T-cell (primary cell): ENCODE measurements around the gene ETS1. TPM values are rescaled to one million over a fixed set of nuclear protein-coding genes. Genes with fewer than 3 reads are reported as not detected.

Experiments used
- ATAC-seq, 4 experiments: fragments of 200-7000 bp in 3 of 4; fragments of 150-1000 bp in 1 of 4; cut with Tn5 transposase; replicated peaks in 1 of 4; 1 replicate in 3 of 4; 2 replicates in 1 of 4; pipeline ENCODE4 v1.10.0; 2021; ENCODE audit warnings: moderate library complexity in 3 of 4, mild to moderate bottlenecking in 2 of 4, moderate number of reproducible peaks in 1 of 4
- CTCF ChIA-PET, 2 donors: fragments of 300-600 bp; sonication (Branson Sonifier 250); formaldehyde crosslinking; loops; one replicate each; lab custom pipeline; 2022; ENCODE audit warnings: antibody characterized with exemption in 2 of 2; lab: Charles Lee
- POLR2A ChIA-PET, 2 donors: fragments of 300-600 bp; sonication (Branson Sonifier 250); formaldehyde crosslinking; loops; one replicate each; lab custom pipeline; 2022; ENCODE audit warnings: antibody characterized with exemption in 2 of 2; lab: Charles Lee
- DNase-seq, 35 experiments: peaks; one replicate each; pipeline versions ENCODE4 v3.0.0 to v3.0.0-alpha.2; 2013 to 2023
- H3K27ac ChIP-seq: one replicate; pipeline ENCODE4 v1.5.1; 2013; ENCODE audit warnings: low read length
- H3K27me3 ChIP-seq, 2 experiments: replicated peaks in 1 of 2; 1 replicate in 1 of 2; 2 replicates in 1 of 2; pipeline versions ENCODE4 v1.6.1 to v1.7.0; 2013; ENCODE audit warnings: low read length in 1 of 2, mixed read lengths in 1 of 2; ENCODE audit not compliant: control insufficient read depth in 2 of 2, insufficient read depth in 2 of 2; ENCODE audit errors: extremely low read depth in 1 of 2
- H3K36me3 ChIP-seq, 2 donors: 1 replicate in 1 of 2; 2 replicates in 1 of 2; pipeline versions ENCODE4 v1.6.1 to v1.7.0; 2013; ENCODE audit warnings: low read length in 1 of 2; ENCODE audit not compliant: control insufficient read depth in 2 of 2, insufficient read depth in 1 of 2; ENCODE audit errors: extremely low read depth in 1 of 2
- H3K4me1 ChIP-seq, 2 experiments: 1 replicate in 1 of 2; 2 replicates in 1 of 2; pipeline versions ENCODE4 v1.6.1 to v1.7.0; 2013; ENCODE audit warnings: low read length in 2 of 2, mixed read lengths in 1 of 2; ENCODE audit not compliant: insufficient read depth in 2 of 2, control insufficient read depth in 1 of 2; ENCODE audit errors: extremely low read depth in 1 of 2
- H3K4me3 ChIP-seq, 2 donors: 1 replicate in 1 of 2; 2 replicates in 1 of 2; pipeline versions ENCODE4 v1.5.1 to v1.7.0; 2013; ENCODE audit warnings: mild to moderate bottlenecking in 2 of 2, low read length in 1 of 2, moderate library complexity in 1 of 2; ENCODE audit not compliant: control insufficient read depth in 1 of 2; ENCODE audit errors: extremely low read depth in 1 of 2
- H3K9me3 ChIP-seq: 2 replicates; pipeline ENCODE4 v1.7.0; 2013
- H3K27ac Mint-ChIP-seq, 2 donors: one replicate each; pipeline ENCODE4 v1.8.0; 2020 to 2021; ENCODE audit warnings: mild to moderate bottlenecking in 2 of 2, mixed read lengths in 2 of 2
- H3K27me3 Mint-ChIP-seq, 2 donors: one replicate each; pipeline ENCODE4 v1.8.0; 2021 to 2022; ENCODE audit warnings: mixed read lengths in 2 of 2
- H3K36me3 Mint-ChIP-seq: one replicate; pipeline ENCODE4 v1.8.0; 2021; ENCODE audit warnings: mixed read lengths
- H3K4me1 Mint-ChIP-seq, 3 donors: one replicate each; pipeline ENCODE4 v1.8.0; 2020 to 2022; ENCODE audit warnings: mixed read lengths in 3 of 3, mild to moderate bottlenecking in 1 of 3
- H3K4me3 Mint-ChIP-seq, 3 donors: one replicate each; pipeline ENCODE4 v1.8.0; 2020 to 2022; ENCODE audit warnings: mild to moderate bottlenecking in 3 of 3, mixed read lengths in 3 of 3, moderate library complexity in 3 of 3
- H3K9me3 Mint-ChIP-seq, 3 donors: one replicate each; pipeline ENCODE4 v1.8.0; 2020 to 2022; ENCODE audit warnings: mixed read lengths in 3 of 3
- WGBS: methylation state at CpG from one replicate; pipeline ENCODE4 v1.1.5; 2013; ENCODE audit warnings: missing lambda C conversion rate; ENCODE audit not compliant: insufficient coverage; 5-methylcytosine and 5-hydroxymethylcytosine counted together
- total RNA-seq, 35 experiments: library from RNA in 6 of 35; stranded (reverse) in 6 of 35; fragments of 120-200 nt in 1 of 35; gene quantifications; one replicate each; pipeline versions ENCODE4 v1.2.1 to v1.2.4 and lab custom pipeline; 2013 to 2026

Gene ETS1
- total RNA-seq, 5 donors from 2014 or later (not counting 1 experiment from before 2014, with no cell fraction given) = 773 to 1,065 (median 854) TPM

GRCh38 chr11:128546916-128547315 lies 40.4 kb downstream of the ETS1 start:
- Histone ChIP-seq H3K27me3 (no peaks in the 10 kb centered on the region), H3K9me3 (no peaks in the 10 kb centered on the region), H3K36me3 (no peaks in the 10 kb centered on the region), H3K4me3 (no peak overlapping the region), H3K27ac (no peak overlapping the region), H3K4me1 (peaks cover 52 to 53% of the 10 kb centered on the region in 2 experiments)
- Mint-ChIP-seq H3K27me3 (no peaks in the 10 kb centered on the region), H3K36me3 (no peaks in the 10 kb centered on the region), H3K9me3 (no peaks in the 10 kb centered on the region), H3K27ac (peak overlapping the region; percentile 96 to 98), H3K4me1 (peaks cover 84 to 90% (median 87%) of the 10 kb centered on the region in 3 donors), H3K4me3 (peak overlapping the region in 1 of 3 donors; percentile 89)
- ATAC-seq (no peak), DNase-seq (no peak)
- WGBS = no CpG with 5 or more reads among the region's 2 CpGs
- ChIA-PET POLR2A (interaction anchor here in 1 of 2 donors (1.2 kb wide), 1 partner anchor 11 kb away, joined by 4 read pairs; no protein-coding TSS in a partner anchor), CTCF (interaction anchor here in 1 of 2 donors (0.6 to 1.3 kb wide), 3 partner anchors 21 to 1611 kb away, joined by 3 to 5 read pairs (median 4); no protein-coding TSS in a partner anchor)

- ATAC-seq (peak; percentile 68 to 77 (median 72)), DNase-seq (peak in 4 of 35 experiments; percentile 21 to 44 (median 38))
- Histone ChIP-seq H3K4me1 (peaks cover 29 to 31% of the 10 kb centered on the region in 2 experiments), H3K27ac (no peak overlapping the region), H3K4me3 (no peak overlapping the region), H3K36me3 (no peaks in the 10 kb centered on the region), H3K9me3 (no peaks in the 10 kb centered on the region), H3K27me3 (no peaks in the 10 kb centered on the region)
- Mint-ChIP-seq H3K4me1 (peaks cover 64 to 69% (median 69%) of the 10 kb centered on the region in 3 donors), H3K27me3 (no peaks in the 10 kb centered on the region), H3K9me3 (no peaks in the 10 kb centered on the region), H3K36me3 (no peaks in the 10 kb centered on the region), H3K4me3 (peak overlapping the region; percentile 53 to 68 (median 64)), H3K27ac (peak overlapping the region; percentile 86 to 90)
- ChIA-PET POLR2A (interaction anchor here (0.5 to 1.0 kb wide), 5 partner anchors 15 to 149 kb away, joined by 3 to 9 read pairs (median 4); partner anchors contain the start of gene FLI1 (in 1 of the 2)), CTCF (interaction anchor here (0.6 to 1.3 kb wide), 4 partner anchors 17 to 327 kb away, joined by 3 to 9 read pairs (median 4); no protein-coding TSS in a partner anchor)
- WGBS = 67% methylated on average over 1 of the region's 7 CpGs
These were observed 42.8 kb downstream of the ETS1 start for GRCh38 chr11:128544471-128545051.

- Mint-ChIP-seq H3K36me3 (no peaks in the 10 kb centered on the region), H3K27ac (no peak overlapping the region), H3K9me3 (no peaks in the 10 kb centered on the region), H3K4me1 (peaks cover 34 to 54% (median 37%) of the 10 kb centered on the region in 3 donors), H3K27me3 (no peaks in the 10 kb centered on the region), H3K4me3 (no peak overlapping the region)
- DNase-seq (no peak), ATAC-seq (no peak)
- ChIA-PET CTCF (interaction anchor here in 1 of 2 donors (0.6 to 1.0 kb wide), 2 partner anchors 15 to 251 kb away, joined by 3 to 5 read pairs; no protein-coding TSS in a partner anchor), POLR2A (interaction anchor here (0.6 kb wide), 2 partner anchors 46 to 484 kb away, joined by 4 to 6 read pairs; no protein-coding TSS in a partner anchor)
- 100% methylated on average over 2 of the region's 6 CpGs for WGBS
- Histone ChIP-seq H3K4me1 (peaks cover 8 to 20% of the 10 kb centered on the region in 2 experiments), H3K36me3 (no peaks in the 10 kb centered on the region), H3K27me3 (no peaks in the 10 kb centered on the region), H3K4me3 (no peak overlapping the region), H3K27ac (no peak overlapping the region), H3K9me3 (no peaks in the 10 kb centered on the region)
These were observed 46.9 kb downstream of the ETS1 start for GRCh38 chr11:128540469-128540868.

- no peak overlapping the region for H3K4me3 Mint-ChIP-seq
- peaks cover 29 to 46% (median 29%) of the 10 kb centered on the region in 3 donors for H3K4me1 Mint-ChIP-seq
- CTCF ChIA-PET = interaction anchor here in 1 of 2 donors (1.3 kb wide), 1 partner anchor 14 kb away, joined by 3 read pairs; no protein-coding TSS in a partner anchor
- no peak for DNase-seq
- no peaks in the 10 kb centered on the region for H3K36me3 Mint-ChIP-seq
- no peaks in the 10 kb centered on the region for H3K36me3 ChIP-seq
- no peaks in the 10 kb centered on the region for H3K27me3 ChIP-seq
- no CpG with 5 or more reads among the region's 1 CpG for WGBS
- H3K27ac ChIP-seq = no peak overlapping the region
- H3K27me3 Mint-ChIP-seq = no peaks in the 10 kb centered on the region
- no peak overlapping the region for H3K27ac Mint-ChIP-seq
- ATAC-seq = no peak
- no peak overlapping the region for H3K4me3 ChIP-seq
- H3K4me1 ChIP-seq = peaks cover 0 to 2% of the 10 kb centered on the region in 2 experiments
- POLR2A ChIA-PET = interaction anchor here (0.6 to 1.2 kb wide), 4 partner anchors 10 to 182 kb away, joined by 4 to 7 read pairs (median 4); no protein-coding TSS in a partner anchor
- no peaks in the 10 kb centered on the region for H3K9me3 Mint-ChIP-seq
- H3K9me3 ChIP-seq = no peaks in the 10 kb centered on the region
These were observed 50.9 kb downstream of the ETS1 start for GRCh38 chr11:128536506-128536905.

- CTCF ChIA-PET = interaction anchor here (0.7 to 1.3 kb wide), 3 partner anchors 13 to 322 kb away, joined by 3 to 8 read pairs (median 3); no protein-coding TSS in a partner anchor
- Mint-ChIP-seq H3K27me3 (no peaks in the 10 kb centered on the region), H3K4me1 (peaks cover 29 to 46% (median 29%) of the 10 kb centered on the region in 3 donors), H3K4me3 (no peak overlapping the region), H3K27ac (no peak overlapping the region), H3K36me3 (no peaks in the 10 kb centered on the region), H3K9me3 (no peaks in the 10 kb centered on the region)
- Histone ChIP-seq H3K4me1 (peaks cover 0 to 2% of the 10 kb centered on the region in 2 experiments), H3K27me3 (no peaks in the 10 kb centered on the region), H3K27ac (no peak overlapping the region), H3K36me3 (no peaks in the 10 kb centered on the region), H3K4me3 (no peak overlapping the region), H3K9me3 (no peaks in the 10 kb centered on the region)
- POLR2A ChIA-PET = interaction anchor here (0.6 to 1.2 kb wide), 3 partner anchors 10 to 66 kb away, joined by 4 to 5 read pairs (median 4); no protein-coding TSS in a partner anchor
- no peak for DNase-seq
- no peak for ATAC-seq
- WGBS = no CpG with 5 or more reads among the region's 1 CpG
These were observed 51.6 kb downstream of the ETS1 start for GRCh38 chr11:128535468-128536457.
